Fibroblast of skin of scalp (primary cell): ENCODE measurements around the gene AIMP1. TPM values are rescaled to one million over a fixed set of nuclear protein-coding genes. Genes with fewer than 3 reads are reported as not detected.

Experiments used
- DNase-seq: peaks from one replicate; pipeline ENCODE4 v3.0.0-alpha.2; 2013
- polyA plus RNA-seq, 2 experiments: library from polyadenylated mRNA; unstranded; fragments of 120-200 nt; gene quantifications; one replicate each; pipeline ENCODE4 v1.2.1, GENCODE V29; 2013; ENCODE audit not compliant: insufficient read length in 2 of 2

AIMP1 gene
- polyA plus RNA-seq (2013, experiment 1 of 2; ENCODE audit: insufficient read length), result 49.5 TPM
- polyA plus RNA-seq (2013, experiment 2 of 2; ENCODE audit: insufficient read length), result 56.0 TPM

- peak; percentile 94 for DNase-seq
Observed at GRCh38 chr4:106315968-106316772, at the start of gene AIMP1, which contains the start of gene TBCK. AIMP1 (plus strand) TSS chr4:106316550; CDS start chr4:106325010, 8,460 bp downstream. TBCK (minus strand) TSS chr4:106316209; CDS start chr4:106308960, 7,249 bp downstream.

DNA sequence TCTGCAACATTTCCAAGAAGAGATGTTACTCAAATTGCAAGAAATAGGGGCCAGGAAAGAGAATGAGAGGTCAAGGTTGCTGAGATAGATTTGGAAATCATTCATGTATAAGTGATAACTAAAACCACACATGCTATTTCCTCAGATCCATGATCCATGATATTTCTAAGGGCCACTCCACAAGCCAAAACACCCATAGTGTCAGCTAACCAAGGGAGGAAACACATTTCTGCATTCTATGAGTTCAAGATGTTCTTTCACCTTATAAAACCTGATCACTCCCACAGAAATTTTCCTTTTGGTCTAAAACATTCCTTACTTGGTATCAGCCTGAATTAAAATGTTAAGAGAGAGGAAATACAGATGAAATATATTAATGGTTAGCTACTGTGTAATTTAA is 47.6 kb upstream of the AIMP1 start:
- peak; percentile 4 for DNase-seq

- DNase-seq, result peak; percentile 52
Observed at GRCh38 chr4:106269711-106270110, 46.6 kb upstream of the AIMP1 start.

DNA sequence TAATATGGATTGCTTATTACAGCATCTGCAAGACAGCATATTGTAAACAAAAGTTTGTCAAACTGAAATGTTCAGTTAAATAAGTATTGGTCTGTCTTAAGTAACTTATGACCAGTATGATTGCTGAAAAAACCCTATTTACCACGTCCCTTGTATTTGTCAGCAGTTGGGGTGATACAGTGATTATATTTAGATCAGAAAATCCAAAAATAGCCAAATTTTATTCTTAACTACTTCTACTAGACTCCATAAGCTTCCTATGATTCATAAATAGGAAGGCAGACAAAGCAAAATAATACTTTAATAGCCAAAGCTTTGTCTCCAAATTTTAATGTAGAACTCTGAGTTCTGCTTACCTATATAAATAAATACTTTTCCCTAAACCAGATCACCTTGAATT is 45.6 kb upstream of the AIMP1 start:
- no peak for DNase-seq

DNA sequence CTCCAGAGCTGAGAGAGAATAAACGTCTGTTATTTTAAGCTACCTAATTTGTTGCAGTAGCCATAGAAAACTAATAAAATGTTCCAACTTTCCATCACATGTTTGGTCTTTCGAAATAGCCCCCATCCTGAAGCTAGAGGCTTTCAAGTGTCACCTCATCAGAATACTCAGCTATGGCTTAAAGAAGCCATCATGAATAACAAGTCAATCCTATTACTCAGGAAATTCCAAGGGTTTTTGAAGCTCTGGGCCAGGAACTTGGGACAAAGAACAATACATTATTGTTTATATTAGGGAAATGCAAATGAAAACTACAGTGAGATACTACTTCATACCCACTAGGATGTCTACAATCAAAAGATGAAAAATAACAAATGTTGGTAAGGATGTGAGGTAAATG is 42.5 kb upstream of the AIMP1 start:
- peak; percentile 54 for DNase-seq

DNA sequence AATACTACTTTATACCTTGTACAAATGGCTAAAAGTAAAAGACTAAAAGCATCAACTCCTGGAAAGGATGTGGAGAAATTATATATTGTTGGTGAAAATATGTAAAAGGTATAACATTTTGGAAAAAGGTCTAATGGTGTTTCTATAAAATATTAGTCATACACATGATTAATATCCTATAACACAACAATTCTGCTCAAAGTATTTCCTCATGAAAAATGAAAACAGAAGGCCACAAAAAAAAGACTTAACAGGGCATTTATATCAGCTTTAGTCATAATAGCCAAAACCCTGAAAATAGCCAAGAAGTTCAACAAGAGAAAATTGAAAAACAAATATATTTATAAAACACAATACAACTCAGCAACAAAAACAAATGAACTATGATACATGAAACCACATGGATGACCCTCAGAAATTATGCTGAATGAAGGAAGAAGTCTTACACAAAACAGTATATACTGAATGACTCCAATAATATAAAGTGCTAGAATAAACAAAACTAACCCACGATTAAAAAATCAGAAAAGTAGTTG is 39.1 kb upstream of the AIMP1 start:
- peak; percentile 25 for DNase-seq

- DNase-seq, result no peak
Observed at GRCh38 chr4:106284227-106284626, 32.1 kb upstream of the AIMP1 start.

DNA sequence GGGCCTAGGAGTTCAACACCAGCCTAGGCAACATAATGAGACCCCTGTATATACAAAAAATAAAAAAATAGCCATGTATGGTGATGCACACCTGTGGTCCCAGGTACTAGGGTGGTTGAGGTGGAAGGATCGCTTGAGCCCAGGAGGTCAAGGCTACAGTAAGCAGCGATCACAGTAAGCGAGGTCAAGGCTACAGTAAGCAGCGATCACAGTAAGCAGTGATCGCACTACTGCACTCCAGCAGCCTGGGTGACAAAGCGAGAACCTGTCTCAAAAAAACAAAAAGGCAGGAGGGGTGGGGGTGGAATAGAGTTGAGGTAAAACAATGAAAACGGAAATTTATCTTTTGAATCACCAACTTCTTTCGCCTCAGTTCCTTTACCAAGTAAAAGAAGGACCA is 29.7 kb upstream of the AIMP1 start:
- no peak for DNase-seq

DNA sequence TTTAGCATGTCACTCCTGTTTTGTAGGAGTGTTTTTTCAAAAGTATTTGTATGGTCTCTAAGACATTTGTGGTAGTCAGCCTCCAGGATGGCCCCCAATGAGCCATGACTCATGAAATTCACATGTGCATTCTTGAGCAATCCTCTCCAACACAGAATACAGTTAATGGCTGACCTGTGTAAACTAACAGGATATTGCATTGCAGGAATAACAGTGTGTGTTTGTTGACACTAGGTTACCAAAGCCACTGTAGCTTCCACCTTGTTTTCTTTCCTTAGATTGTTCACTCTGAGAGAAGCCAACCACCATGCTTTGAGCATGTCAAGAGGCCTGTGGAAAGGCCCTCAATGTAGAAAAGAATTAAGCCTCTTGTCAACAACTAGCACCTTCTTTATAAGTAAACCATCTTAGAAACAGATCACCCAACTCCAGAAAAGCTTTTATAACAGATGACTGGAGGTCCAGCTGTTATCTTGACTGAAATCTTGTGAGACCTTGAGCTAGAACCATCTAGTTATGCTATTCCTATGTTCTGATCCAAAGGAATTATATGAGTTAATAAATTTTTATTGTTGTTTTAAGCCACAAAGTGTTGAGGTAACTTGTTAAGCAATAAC is 28.9 kb upstream of the AIMP1 start:
- peak; percentile 86 for DNase-seq

GRCh38 chr4:106289737-106290136 is 26.6 kb upstream of the AIMP1 start:
- no peak for DNase-seq

DNA sequence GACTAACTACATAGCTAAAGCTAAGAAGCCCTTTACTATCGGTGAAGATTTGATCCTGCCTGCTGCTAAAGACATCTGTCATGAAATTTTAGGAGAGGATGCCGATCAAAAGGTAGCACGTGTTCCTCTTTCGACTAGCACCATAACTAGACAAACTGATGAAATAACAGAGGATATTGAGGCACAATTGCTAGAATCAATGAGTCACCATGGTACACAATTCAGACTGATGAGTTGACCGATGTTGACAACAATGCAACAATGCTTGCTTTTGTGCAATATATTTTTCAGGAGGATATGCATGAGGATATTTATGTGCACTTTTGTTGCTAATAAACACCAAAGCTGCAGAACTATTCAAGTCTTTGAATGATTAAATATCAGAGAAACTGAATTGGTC is 24.7 kb upstream of the AIMP1 start:
- no peak for DNase-seq

DNA sequence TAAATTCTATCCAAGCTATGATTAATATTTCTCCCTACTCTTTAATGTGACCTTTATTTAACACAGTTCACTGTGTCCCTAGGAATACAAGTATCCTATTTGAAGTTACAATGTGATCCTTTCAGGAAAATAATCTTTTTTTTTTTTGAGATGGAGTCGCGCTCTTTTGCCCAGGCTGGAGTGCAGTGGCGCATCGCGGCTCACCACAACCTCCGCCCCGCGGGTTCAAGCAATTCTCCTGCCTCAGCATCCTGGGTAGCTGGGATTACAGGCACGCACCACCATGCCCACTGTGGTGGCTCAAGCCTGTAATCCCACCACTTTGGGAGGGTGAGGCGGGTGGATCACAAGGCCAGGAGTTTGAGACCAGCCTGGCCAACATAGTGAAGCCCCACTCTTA is 22.3 kb upstream of the AIMP1 start:
- no peak for DNase-seq

DNA sequence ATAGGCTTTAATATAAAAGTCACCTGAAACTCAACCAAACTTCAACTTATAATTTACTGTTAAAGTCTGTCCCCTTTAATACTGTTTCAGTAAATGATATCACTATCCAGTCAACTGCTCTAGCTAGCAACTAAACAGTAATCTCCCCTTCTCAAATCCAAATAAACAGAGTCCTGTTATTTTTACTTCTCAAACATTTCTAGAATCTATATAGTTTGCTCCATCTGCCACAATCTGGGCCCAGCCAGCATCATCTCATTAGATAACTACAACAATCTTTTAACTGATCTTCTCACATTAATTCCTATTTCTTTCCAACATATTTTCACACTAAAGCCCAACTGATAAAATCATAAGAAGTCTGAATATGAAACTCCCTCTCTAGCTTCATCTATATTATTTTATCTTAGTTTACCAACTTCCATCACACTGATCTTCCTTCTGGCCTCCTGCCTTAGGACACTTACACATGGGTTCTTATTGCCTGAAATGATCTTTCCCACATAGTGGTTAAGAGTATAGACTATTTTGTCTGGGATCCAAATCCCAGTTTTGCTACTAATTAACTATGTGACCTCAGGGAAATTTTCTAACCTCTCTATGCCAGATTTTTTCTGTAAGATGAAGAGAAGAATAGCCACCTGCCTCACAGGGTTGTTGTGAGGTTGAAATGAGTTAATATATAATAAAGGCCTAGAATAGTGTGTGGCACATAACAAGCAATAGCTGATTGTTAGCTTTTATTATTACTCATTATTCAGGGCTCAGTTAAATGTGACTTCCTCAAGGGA is 18.9 kb upstream of the AIMP1 start:
- no peak for DNase-seq

GRCh38 chr4:106299977-106300376 is 16.4 kb upstream of the AIMP1 start:
- DNase-seq, result no peak

DNA sequence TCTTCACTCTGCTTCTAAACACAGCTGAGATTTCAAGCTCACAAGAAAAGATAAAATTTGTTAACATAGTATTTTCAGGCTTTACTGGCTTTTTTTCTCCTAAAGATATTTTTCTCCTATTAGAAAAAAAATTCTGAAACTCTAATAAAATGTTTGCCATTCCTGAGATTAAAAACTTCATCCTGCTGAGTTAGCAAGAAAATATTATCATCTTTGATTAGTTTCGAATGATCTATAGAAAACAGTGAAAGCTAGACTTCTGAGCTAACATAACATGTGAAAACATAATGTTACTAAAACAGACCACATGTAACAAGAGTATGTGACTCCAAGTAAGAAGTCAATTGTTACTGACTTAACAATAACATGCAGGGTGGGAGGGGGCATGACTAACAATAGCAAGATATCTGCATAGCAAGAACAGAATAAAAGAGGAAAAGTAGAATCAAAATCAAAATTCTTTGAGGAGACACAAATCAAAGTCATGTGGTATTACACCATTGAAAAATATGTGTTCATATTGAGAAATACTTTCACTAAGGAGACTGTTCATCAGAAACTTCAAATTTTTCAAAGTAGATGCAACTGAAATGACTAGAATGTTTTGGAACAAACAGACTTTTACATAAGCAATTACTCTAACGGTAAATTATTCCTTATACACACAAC is 14.8 kb upstream of the AIMP1 start:
- DNase-seq, result peak; percentile 51

DNA sequence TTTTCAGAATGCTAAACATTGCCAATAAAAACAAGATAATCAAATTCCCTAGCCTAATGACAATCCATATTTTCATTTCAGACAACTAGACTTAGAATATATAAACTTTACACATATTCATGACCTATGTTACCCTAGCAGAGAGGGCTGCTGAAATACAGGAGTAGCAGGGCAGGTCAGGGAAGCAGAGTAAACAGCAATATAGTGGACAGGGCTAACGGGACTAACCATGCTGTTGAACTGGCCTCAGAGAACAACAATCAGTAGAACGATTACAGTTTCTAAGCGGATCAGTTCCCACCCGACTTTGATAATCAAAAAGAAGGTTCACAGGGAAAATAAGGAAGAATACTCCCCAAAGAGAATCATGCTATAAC is 14.3 kb upstream of the AIMP1 start:
- no peak for DNase-seq

DNA sequence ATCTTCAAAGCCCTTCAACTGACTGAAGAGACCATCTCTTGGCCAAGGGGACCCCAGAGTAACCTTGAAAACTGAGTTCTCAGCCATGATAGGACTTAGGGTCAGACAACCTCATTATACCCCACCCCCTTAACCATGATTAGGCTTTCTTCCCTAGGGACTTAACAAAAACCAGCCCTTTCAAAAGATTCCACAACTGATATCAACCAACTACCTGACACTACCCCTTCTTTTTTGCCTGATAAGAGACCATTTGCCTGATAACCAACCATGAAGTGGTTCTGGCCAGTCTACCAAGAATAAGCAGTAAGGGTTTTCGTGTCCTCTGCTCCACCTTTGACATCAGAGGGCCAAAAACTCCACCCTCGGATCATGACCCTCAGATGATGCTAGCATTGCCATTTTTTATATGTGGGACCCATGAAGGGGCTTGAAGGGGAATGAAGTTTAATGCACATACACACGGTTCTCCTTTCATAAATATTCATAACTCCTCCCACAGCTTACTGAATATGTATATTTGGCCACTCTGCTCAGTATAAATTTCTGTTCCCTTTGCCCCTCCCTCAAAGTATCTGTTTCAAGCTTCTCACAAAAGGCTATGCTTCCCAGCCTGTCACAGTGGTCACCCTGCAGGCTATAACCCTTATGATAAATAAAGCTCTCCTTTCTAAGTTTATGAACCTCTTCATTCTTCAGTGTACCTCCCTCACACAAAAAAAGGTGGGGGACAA is 12.6 kb upstream of the AIMP1 start:
- DNase-seq, result no peak

- DNase-seq, result no peak
Observed at GRCh38 chr4:106304632-106305031, 11.7 kb upstream of the AIMP1 start.

- no peak for DNase-seq
Observed at GRCh38 chr4:106305435-106306055, 10.8 kb upstream of the AIMP1 start.

DNA sequence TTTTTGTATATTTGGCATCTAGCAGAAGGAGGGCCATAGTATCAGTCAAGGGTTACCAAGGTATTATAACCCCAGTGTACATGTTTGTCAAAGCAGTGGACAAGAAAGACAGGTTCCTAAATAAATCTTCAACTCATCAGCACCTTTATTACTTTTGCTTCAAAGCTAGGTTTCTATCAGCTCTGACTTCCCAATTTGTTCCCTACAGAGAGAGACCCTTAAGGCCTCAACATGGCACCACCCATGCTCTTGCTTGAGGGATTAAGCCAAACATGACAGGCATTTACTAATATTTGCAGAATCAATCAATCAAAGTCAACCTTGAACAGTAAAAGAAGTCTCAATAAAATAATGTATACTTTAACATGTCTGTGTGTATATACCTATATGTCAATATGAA is 9.8 kb upstream of the AIMP1 start:
- DNase-seq, result no peak

DNA sequence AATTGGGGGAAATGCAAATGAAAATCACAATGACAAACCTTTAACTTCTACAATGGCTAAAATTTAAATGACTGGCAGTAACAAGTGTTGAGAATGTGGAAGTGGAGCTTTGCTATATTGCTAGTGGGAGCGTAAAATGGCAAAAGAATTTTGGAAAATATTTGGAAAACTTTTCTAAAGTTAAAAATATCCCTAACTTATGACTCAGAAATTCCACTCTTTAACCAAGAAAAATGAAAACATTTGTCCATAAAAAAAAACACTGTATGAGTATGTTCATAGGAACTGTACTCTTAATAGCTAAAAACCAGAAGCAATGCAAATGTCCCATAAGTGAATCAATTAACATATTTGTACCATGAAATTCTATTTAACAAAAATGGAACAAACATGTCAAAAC is 4.0 kb upstream of the AIMP1 start:
- peak; percentile 88 for DNase-seq
